ENCODE data around the gene CFI.
"Not testable (repeated sequence)": the region's sequence is repeated elsewhere in the genome, so short reads cannot be mapped to it uniquely, and the experiment has no call there.

CFI gene

DNA sequence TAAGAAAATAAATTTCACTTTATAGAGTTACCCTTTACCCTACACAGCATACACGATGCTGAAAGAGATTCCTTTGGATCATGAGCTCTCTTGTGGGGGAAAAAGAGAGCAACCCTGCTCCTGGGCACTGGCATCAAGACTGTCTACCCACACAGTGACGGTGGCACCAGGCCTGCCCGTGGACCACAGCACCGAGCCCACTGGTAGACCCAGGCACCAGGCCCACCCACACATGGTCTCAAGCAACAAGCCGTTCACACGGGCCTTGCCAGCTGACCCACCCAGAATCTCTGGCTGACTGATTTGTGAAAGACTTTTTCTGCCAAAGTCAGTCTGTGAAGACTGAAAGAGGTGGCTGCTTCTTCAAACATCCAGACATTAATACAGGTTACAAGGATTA is 6.7 kb downstream of the CFI start:
- no peak for DNase-seq

DNA sequence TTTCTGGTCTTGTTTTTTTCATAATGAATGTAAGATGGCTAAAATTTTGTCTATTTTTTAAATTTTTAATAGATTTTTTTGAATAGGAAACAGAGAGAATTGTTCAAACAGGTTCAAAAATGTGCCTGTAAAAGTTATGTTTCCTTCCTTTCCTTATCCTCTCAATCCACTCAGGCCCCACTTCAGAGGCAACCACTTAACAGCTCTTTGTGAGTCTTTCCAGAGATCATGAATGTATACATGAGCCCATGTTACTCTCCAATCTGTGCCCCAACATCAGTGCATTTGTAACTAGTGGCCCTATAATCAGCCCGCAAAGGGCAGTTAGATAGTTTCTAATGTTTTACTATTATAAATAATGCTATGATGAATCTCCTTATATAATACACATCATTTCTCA is 14.0 kb downstream of the CFI start:
- DNase-seq: no peak

DNA sequence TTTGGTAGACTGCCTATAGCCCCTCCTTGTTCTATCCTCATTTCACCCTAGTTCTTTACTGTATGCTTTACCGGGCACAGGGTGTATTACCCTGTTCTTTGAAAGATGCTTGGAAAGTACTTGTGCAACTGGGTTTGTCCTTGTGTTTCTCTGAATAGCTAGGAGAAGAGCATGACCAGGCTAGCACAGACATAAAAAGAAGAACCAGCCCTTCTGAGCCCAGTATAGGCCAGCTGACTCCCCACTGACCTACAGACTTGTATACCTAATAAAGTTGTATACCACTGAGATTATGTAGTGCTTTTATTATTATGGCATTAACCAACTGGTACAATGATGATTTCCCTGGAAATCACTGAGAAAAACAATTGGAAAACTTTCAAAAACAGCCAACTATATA is 15.0 kb downstream of the CFI start:
- no peak for DNase-seq

- not testable (repeated sequence) for DNase-seq
These were observed 19.7 kb downstream of the CFI start for GRCh38 chr4:109782092-109782491.

DNA sequence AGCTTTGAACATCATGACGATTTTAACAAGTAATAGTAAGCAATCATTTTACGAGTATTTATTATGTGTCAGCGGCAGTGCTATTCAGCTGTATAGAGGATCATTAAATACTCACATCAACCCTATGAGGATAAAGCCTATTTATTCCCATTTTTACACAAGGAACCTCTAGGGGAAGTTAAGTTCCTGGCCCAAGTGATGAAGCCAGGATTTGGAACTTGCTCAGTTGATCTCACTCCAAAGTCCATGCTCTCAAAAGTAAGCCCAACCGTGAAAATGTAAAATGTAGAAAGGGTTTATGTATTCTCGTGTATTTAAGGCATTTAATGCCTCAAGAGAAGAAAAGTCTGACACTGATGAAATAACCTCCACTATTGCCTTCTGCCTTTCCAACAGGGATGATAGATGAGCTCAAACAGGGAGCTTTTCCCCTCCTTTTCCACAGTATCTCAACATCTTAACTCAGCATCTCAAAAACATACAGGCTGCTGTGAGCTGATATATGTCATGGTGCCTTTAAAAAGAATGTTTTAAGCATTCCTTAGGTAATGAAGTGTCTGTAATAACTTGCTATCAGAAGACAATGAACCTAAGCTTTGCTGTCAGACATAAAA is 36.9 kb downstream of the CFI start:
- no peak for DNase-seq

DNA sequence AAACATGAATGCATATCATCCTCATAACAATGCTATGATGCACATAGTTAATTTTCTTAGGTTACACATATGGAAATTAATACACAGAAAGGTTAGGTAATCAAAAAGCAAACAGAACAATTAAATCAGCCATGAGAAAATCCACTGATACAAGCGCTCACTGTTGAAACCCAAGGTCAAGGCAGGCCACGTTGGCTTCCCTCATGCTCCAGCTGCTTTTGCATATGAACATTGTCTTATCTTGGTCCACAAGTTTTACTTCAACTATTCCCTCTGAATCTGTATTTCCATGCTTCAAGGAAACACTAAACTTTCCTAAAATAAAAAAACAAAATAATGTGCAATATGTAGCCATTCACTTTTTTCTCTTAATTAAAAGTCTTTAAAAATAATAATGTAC is 37.4 kb downstream of the CFI start:
- DNase-seq: no peak

GRCh38 chr4:109760682-109761081 is 41.1 kb downstream of the CFI start:
- DNase-seq: no peak

- DNase-seq: no peak
These were observed 46.1 kb downstream of the CFI start for GRCh38 chr4:109755656-109756055.

DNA sequence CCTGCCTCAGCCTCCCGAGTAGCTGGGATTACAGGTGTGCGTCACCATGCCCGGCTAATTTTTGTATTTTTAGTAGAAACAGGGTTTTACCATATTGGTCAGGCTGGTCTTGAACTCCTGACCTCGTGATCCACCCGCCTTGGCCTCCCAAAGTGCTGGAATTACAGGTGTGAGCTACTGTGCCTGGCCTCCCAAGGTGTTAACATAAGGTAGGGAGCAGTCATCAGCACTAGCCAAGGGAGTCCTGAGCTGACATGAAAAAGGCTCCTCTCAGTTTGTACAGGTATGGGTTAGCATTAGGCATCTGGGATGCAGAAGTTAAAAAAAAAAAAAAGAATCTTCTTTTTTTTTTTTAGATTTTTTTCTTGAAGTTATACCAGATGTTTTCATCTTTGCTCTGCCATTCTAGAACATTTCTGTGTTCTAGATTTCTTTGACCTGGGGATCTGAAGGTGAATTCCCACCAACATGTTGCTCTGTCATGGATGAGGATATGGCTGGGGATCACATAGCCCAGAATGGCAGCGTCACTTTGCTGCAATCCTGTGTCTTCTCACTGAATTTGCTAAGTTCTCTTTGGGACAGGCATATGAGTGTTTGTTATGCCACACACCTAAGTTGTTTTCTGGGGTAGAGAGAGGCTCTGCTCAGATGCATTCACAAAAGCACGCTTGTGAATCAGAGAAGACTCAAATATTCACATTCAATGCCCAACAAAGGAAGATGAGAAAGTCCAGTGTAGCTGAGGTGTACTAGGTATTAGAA is 47.5 kb downstream of the CFI start:
- DNase-seq: no peak

GRCh38 chr4:109752525-109752924 is 49.3 kb downstream of the CFI start:
- DNase-seq: no peak

DNA sequence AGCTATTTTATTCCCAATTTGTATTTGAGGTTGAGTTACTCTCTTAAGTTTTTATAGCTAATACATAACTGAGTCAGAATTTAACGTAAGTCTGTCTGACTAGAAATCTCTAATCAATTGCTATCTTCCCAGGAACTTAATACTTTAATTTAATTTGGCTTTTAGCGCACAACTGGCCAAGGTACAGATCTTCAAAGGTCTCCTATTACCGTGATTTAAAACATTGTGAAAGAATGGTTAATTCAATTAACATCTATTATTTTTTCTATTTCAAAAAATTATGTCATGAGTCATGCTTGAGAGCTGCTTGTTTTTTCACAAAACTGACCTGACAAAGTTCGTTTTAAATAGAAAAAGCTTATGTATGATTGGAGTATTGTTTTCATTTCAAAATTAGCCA is 49.9 kb downstream of the CFI start:
- DNase-seq: no peak

GRCh38 chr4:109750652-109751244 is 51.1 kb downstream of the CFI start:
- no peak for DNase-seq

- DNase-seq: no peak
These were observed 52.3 kb downstream of the CFI start for GRCh38 chr4:109749388-109750082.

DNA sequence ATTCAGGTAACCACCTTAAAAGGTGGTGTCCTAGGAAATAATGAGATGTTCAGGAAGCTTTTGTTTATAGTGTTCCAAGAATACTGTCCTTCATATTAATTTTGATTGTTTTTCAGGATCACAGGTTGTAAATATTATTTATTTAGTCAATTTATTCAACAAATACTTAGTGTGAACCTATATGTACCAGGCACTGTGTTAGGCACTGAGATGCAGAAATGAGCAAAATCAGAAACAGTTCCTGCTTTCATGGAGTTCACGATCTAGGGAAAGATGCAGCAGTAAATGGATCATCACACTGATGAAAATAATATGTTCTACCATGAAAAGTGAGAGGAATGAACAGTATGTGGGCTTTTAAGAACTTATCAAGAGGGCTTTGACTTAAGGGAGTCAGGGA is 53.7 kb downstream of the CFI start:
- DNase-seq: no peak

DNA sequence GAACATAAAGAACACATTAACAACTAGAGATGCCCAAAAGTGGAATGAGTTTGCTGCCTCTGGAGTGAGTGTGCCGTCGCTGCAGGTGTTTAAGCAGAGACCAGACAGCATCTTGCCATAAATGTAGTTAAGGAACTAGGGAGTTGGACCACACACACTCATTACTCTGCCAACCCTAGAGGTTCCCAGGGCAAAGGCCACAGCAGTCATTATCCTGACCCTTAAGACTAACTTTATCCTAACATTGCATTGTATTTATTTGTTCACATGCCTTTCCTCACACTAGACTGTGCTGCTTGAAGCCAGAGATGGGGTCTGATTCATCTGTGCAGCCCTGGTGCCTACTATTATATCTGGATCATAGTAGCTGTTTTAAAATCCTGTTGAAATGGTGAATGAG is 55.1 kb downstream of the CFI start:
- DNase-seq: no peak

DNA sequence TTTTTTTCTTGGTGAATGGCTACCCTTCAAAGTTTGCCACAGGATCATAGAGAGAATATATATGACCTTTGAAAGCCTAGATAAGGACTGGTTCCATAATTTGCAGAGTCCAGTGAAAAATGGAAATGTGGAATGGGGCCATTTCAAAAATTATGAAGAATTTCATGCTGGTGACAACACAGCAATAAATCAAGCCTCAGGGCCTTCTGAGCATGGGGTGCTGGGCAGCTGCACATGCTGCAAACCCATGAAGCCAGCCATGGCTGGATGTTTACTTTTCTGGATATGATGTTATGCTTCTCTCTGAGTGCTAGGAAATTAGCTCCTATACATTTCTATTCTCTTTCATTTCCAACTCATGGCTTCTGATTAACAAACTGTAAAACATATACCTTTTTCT is 56.0 kb downstream of the CFI start:
- no peak for DNase-seq

DNA sequence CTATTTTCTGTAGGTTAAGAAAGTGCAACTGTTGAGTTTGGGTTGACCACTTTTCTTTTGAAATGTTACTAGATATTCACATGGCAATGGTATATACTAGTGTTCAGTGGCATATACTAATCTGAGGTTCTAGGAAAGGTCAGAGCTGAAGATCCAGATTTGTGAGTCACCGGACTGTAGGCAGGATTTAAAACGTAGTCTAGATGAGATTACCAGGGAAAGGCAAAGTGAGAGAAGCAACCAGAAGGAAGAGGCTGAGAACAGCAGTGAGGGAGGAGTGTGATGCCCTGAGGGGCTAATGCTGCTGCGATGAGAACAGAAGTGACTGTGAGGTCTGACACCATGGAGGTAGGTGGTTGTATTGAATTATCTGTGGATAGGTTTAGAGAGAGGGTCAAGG is 62.3 kb downstream of the CFI start:
- no peak for DNase-seq

GRCh38 chr4:109738104-109738872 is 63.5 kb downstream of the CFI start:
- DNase-seq: no peak

- no peak for DNase-seq
These were observed 66.0 kb downstream of the CFI start for GRCh38 chr4:109735566-109736365.

- no peak for DNase-seq
These were observed 68.1 kb downstream of the CFI start for GRCh38 chr4:109733728-109734127.

DNA sequence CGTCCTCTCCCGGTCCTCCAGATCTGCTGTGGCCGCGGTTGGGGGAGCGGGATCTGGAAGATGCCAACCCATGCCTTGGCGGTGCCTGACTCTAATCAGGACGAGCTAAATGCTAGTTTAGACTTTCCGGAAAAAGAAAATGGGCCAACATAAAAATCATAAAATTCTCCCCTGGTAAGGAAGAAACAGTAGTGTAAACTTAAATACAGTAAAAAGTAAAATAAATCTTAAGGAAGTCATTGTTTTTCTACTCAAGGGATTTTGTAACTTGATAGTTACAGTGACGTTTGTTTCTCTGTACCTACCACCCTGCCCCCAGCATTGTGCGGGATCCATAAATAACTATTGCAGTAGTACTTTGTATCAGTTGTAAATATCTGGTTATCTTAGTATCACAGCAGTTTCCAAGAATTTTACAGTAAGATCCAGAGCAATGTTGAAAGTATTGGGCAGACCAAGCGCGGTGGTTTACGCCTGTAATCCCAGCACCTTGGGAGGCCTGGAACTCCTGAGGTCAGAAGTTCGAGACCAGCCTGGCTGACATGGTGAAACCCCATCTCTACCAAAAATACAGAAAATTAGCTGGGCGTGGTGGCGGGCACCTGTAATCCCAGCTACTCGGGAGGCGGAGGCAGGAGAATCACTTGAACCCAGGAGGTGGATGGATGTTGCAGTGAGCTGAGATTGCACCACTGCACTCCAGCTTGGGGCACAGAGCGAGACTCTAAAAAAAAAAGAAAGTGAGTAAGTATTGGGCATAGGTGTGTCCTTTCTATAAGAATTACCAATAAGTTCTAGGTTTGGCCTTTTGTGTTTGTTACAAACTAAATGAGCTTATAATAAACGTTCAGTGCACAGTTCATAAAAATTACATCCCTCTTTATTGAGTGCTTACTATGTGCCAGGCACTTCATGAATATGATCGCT is 70.9 kb downstream of the CFI start:
- no peak for DNase-seq
